A549 (cell line): ENCODE data around the gene MAPK1IP1L.

Source experiments
- ELK1 ChIP-seq: fragments of 150-350 bp; IDR thresholded peaks from 2 replicates; pipeline ENCODE4 v1.6.1; 2014; ENCODE audit warnings: low read depth, mild to moderate bottlenecking, low read length
- MAFK ChIP-seq: fragments of 450-650 bp; IDR thresholded peaks from 2 replicates; pipeline ENCODE4 v1.6.1; 2014; ENCODE audit not compliant: partially characterized antibody
- MAX ChIP-seq: IDR thresholded peaks from 2 replicates; pipeline ENCODE4 v1.6.1; 2012
- TF ChIP-seq, protein P1 (sequence below): fragments of >200 bp; sonication (Bioruptor Twin); formaldehyde crosslinking; IDR thresholded peaks from 3 replicates; pipeline ENCODE4 v1.5.1; 2016

DNA sequence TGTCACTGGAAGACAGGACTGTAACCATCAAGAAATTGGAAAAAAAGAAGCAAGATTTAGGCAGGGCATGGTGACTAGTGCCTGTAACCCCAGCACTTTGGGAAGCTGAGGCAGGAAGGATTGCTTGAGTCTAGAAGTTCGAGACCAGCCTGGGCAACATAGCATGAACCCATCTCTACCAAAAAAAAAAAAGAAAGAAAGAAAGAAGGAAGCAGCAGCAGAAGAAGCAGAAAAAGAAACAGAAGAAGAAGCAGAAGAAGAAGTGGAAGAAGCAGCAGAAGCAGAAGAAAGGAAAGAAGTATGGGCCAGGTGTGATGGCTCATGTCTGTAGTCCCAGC is 47.1 kb downstream of the MAPK1IP1L start:
- TF ChIP-seq MAFK (no peak), ELK1 (no peak), MAX (no peak)
- TF ChIP-seq, protein P1, sequence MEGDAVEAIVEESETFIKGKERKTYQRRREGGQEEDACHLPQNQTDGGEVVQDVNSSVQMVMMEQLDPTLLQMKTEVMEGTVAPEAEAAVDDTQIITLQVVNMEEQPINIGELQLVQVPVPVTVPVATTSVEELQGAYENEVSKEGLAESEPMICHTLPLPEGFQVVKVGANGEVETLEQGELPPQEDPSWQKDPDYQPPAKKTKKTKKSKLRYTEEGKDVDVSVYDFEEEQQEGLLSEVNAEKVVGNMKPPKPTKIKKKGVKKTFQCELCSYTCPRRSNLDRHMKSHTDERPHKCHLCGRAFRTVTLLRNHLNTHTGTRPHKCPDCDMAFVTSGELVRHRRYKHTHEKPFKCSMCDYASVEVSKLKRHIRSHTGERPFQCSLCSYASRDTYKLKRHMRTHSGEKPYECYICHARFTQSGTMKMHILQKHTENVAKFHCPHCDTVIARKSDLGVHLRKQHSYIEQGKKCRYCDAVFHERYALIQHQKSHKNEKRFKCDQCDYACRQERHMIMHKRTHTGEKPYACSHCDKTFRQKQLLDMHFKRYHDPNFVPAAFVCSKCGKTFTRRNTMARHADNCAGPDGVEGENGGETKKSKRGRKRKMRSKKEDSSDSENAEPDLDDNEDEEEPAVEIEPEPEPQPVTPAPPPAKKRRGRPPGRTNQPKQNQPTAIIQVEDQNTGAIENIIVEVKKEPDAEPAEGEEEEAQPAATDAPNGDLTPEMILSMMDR, result no peak
